Activated naive CD8-positive, alpha-beta T cell treated with anti-CD3 and anti-CD28 coated beads, Interleukin-2, amount 10 ng/mL, durations not matched to agents 7 days and 5 days (primary cell): ENCODE results near the gene TADA2A. TPM values are rescaled to one million over a fixed set of nuclear protein-coding genes. Genes with fewer than 3 reads are reported as not detected.
A peak's percentile ranks its signal among the peaks of the same experiment; 100 is the strongest.

ENCODE experiments used
- ATAC-seq: fragments of 150-1000 bp; cut with Tn5 transposase; one replicate; pipeline ENCODE4 v1.10.0; 2021; ENCODE audit warnings: low read depth, moderate library complexity
- POLR2A ChIA-PET: fragments of 350-600 bp; sonication (Branson Sonifier 250); formaldehyde crosslinking; loops from one replicate; lab custom pipeline; 2021; ENCODE audit warnings: antibody characterized with exemption; lab: Charles Lee
- DNase-seq: peaks from one replicate; pipeline ENCODE4 v3.0.0; 2021
- H3K27ac Mint-ChIP-seq: one replicate; pipeline ENCODE4 v1.8.0; 2022; ENCODE audit warnings: mild to moderate bottlenecking, mixed read lengths
- H3K27me3 Mint-ChIP-seq: one replicate; pipeline ENCODE4 v1.8.0; 2022; ENCODE audit warnings: mild to moderate bottlenecking, moderate library complexity, mixed read lengths
- H3K36me3 Mint-ChIP-seq: one replicate; pipeline ENCODE4 v1.8.0; 2021; ENCODE audit warnings: mild to moderate bottlenecking, mixed read lengths
- H3K4me1 Mint-ChIP-seq: one replicate; pipeline ENCODE4 v1.8.0; 2021; ENCODE audit warnings: mixed read lengths
- H3K4me3 Mint-ChIP-seq: one replicate; pipeline ENCODE4 v1.8.0; 2022; ENCODE audit warnings: mild to moderate bottlenecking, moderate library complexity, mixed read lengths
- H3K9me3 Mint-ChIP-seq: one replicate; pipeline ENCODE4 v1.8.0; 2021; ENCODE audit warnings: mixed read lengths
- total RNA-seq, 2 experiments: library from RNA; stranded (reverse); gene quantifications; one replicate each; pipeline ENCODE4 v1.2.3, GENCODE V29; 2021

The TADA2A gene
- total RNA-seq, 2 experiments from 2014 or later: 34.5 to 35.8 TPM

DNA sequence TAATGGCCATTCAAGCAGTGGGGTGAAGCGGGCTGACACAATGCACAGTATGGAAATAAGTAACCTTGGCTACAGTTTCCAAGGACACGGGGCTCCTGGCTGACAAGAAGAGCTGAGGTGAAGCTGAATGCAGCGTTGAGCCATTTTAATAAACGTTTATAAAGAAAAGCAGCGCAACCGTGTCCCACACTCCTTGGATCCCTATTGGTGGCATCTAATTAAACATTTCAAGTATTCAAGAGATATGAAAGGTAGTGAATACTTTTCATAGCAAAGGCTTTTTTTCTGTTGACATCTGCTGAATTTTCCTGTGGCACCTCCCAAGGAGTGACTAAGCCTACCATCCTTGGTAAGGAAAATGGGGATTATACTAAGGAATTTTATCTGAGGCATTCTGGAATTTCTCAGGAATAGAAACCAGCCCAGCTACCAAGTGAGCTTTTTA lies 109.5 kb downstream of the TADA2A start:
- Mint-ChIP-seq H3K27me3 (no peaks in the 10 kb centered on the region), H3K4me3 (no peak overlapping the region), H3K27ac (no peak overlapping the region), H3K4me1 (peaks cover 15% of the 10 kb centered on the region), H3K36me3 (peaks cover 22% of the 10 kb centered on the region), H3K9me3 (no peaks in the 10 kb centered on the region)
- POLR2A ChIA-PET: interaction anchor here (0.7 kb wide), 1 partner anchor 80 kb away, joined by 4 read pairs; no protein-coding TSS in a partner anchor
- ATAC-seq (no peak), DNase-seq (no peak)

- Mint-ChIP-seq H3K4me1 (peaks cover 15% of the 10 kb centered on the region), H3K9me3 (no peaks in the 10 kb centered on the region), H3K27me3 (no peaks in the 10 kb centered on the region), H3K36me3 (peaks cover 28% of the 10 kb centered on the region), H3K4me3 (no peak overlapping the region), H3K27ac (no peak overlapping the region)
- no peak for DNase-seq
- ATAC-seq: no peak
- POLR2A ChIA-PET: no interaction called here
These were observed 111.2 kb downstream of the TADA2A start for GRCh38 chr17:37517881-37518280.

- Mint-ChIP-seq H3K36me3 (peaks cover 29% of the 10 kb centered on the region), H3K9me3 (no peaks in the 10 kb centered on the region), H3K27me3 (no peaks in the 10 kb centered on the region), H3K4me3 (no peak overlapping the region), H3K27ac (peak overlapping the region; percentile 7), H3K4me1 (peaks cover 19% of the 10 kb centered on the region)
- POLR2A ChIA-PET: interaction anchor here (0.6 to 0.8 kb wide), 2 partner anchors 25 to 43 kb away, joined by 3 to 4 read pairs; no protein-coding TSS in a partner anchor
- DNase-seq (no peak), ATAC-seq (no peak)
These were observed 112.1 kb downstream of the TADA2A start for GRCh38 chr17:37518826-37519225.

- peaks cover 32% of the 10 kb centered on the region for H3K36me3 Mint-ChIP-seq
These were observed 112.7 kb downstream of the TADA2A start for GRCh38 chr17:37519251-37519985.

DNA sequence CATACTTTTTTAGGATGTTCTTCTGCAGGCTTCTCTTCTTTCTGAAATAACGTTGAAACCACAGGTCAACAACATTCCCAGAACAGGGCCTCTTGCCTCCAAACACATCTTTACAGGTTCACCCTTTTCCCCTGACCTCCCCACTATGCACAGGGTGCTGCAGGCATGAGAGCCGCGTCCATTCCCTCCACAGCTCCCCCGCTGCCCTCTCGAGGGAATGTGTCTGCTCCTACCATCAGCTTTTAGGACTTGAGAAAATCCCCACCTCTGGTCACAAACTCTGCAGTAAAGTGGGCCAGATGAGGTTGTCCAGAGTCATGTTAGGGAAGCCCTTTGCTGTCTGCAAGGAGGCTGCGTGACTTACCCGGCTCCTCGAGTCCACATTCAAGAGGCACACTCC lies 113.5 kb downstream of the TADA2A start:
- DNase-seq: no peak
- no peaks in the 10 kb centered on the region for H3K9me3 Mint-ChIP-seq
- ATAC-seq: no peak
- no peaks in the 10 kb centered on the region for H3K27me3 Mint-ChIP-seq
- POLR2A ChIA-PET: interaction anchor here (0.6 kb wide), 1 partner anchor 56 kb away, joined by 5 read pairs; no protein-coding TSS in a partner anchor
- peaks cover 34% of the 10 kb centered on the region for H3K36me3 Mint-ChIP-seq
- no peak overlapping the region for H3K4me3 Mint-ChIP-seq
- peak overlapping the region; percentile 56 for H3K27ac Mint-ChIP-seq
- H3K4me1 Mint-ChIP-seq: peaks cover 27% of the 10 kb centered on the region

More at GRCh38 chr17:37519251-37519985, 112.7 kb downstream of the TADA2A start:
- peaks cover 24% of the 10 kb centered on the region for H3K4me1 Mint-ChIP-seq
- POLR2A ChIA-PET: interaction anchor here (0.6 to 0.8 kb wide), 3 partner anchors 24 to 56 kb away, joined by 3 to 5 read pairs (median 4); no protein-coding TSS in a partner anchor
- H3K27me3 Mint-ChIP-seq: no peaks in the 10 kb centered on the region
- no peaks in the 10 kb centered on the region for H3K9me3 Mint-ChIP-seq
- ATAC-seq (no peak), DNase-seq (no peak)
- H3K4me3 Mint-ChIP-seq: no peak overlapping the region
- H3K27ac Mint-ChIP-seq: peak overlapping the region; percentile 42

- H3K27me3 Mint-ChIP-seq: no peaks in the 10 kb centered on the region
- no peak for DNase-seq
- H3K9me3 Mint-ChIP-seq: no peaks in the 10 kb centered on the region
- no peak for ATAC-seq
- H3K4me3 Mint-ChIP-seq: no peak overlapping the region
- H3K27ac Mint-ChIP-seq: no peak overlapping the region
- H3K36me3 Mint-ChIP-seq: peaks cover 28% of the 10 kb centered on the region
- POLR2A ChIA-PET: no interaction called here
- H3K4me1 Mint-ChIP-seq: peaks cover 27% of the 10 kb centered on the region
These were observed 115.1 kb downstream of the TADA2A start for GRCh38 chr17:37521821-37522220.

DNA sequence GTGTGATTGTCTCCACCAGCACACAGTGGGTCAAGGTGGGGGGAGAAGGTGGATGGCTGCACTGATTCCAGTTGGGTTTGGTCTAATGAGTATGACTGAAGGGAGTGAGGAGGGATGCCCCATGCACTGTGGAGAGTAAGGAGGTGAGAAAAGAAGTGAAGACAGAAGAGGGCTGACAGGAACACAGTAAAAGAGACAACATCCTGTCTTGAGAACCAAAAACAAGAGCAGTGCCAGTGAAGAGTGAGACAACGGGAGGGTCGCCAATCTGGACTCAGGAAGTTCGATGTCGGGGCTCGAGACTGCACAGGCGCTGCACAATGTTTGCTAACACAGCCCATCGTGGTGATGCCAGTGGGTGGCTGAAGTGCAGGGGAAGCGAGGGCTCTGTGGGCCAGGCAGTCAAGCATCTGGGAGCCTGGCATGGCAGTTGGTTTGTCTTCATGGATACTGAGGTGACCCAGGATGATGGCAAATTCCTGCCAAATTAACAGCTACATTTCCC lies 117.1 kb downstream of the TADA2A start:
- Mint-ChIP-seq H3K27me3 (no peaks in the 10 kb centered on the region), H3K36me3 (peaks cover 23% of the 10 kb centered on the region), H3K4me1 (peaks cover 27% of the 10 kb centered on the region), H3K4me3 (no peak overlapping the region), H3K9me3 (no peaks in the 10 kb centered on the region), H3K27ac (peak overlapping the region; percentile 24)
- peak; percentile 65 for ATAC-seq
- POLR2A ChIA-PET: no interaction called here
- no peak for DNase-seq

- no peaks in the 10 kb centered on the region for H3K27me3 Mint-ChIP-seq
- H3K4me3 Mint-ChIP-seq: no peak overlapping the region
- H3K9me3 Mint-ChIP-seq: no peaks in the 10 kb centered on the region
- H3K27ac Mint-ChIP-seq: no peak overlapping the region
- peak; percentile 58 for ATAC-seq
- peaks cover 31% of the 10 kb centered on the region for H3K36me3 Mint-ChIP-seq
- no peak for DNase-seq
- POLR2A ChIA-PET: interaction anchor here (1.1 to 1.7 kb wide), 2 partner anchors 68 to 82 kb away, joined by 3 to 6 read pairs; partner anchors contain the start of gene SYNRG
- peaks cover 12% of the 10 kb centered on the region for H3K4me1 Mint-ChIP-seq
These were observed 120.7 kb downstream of the TADA2A start for GRCh38 chr17:37527249-37527851.

Other genes starting within 250 kb of the TADA2A start
- gene C17orf78, start 30.9 kb upstream of the TADA2A start, total RNA-seq: not detected
- 10 to 100 TPM; 45.1 to 45.9 TPM for gene ACACA, start 50 bp upstream of the TADA2A start, total RNA-seq
- gene DUSP14, start 83.0 kb downstream of the TADA2A start, total RNA-seq: 1 to 10 TPM; 7.2 to 7.7 TPM
- 100 to 1,000 TPM; 123 to 137 TPM for gene SYNRG, start 202.5 kb downstream of the TADA2A start, total RNA-seq
- gene DDX52, start 236.6 kb downstream of the TADA2A start, total RNA-seq: 10 to 100 TPM; 22.7 to 29.6 TPM